HepG2 (cell line): ENCODE results near the gene SGCE. TPM values are rescaled to one million over a fixed set of nuclear protein-coding genes. Genes with fewer than 3 reads are reported as not detected.
A peak's percentile ranks its signal among the peaks of the same experiment; 100 is the strongest.

Experiments
- AHDC1 ChIP-seq: sonication (generic); formaldehyde crosslinking; IDR thresholded peaks from 2 replicates; pipeline ENCODE4 v1.5.1; 2020; ENCODE audit warnings: mild to moderate bottlenecking, missing genetic modification reagents, borderline replicate concordance
- ARID5B ChIP-seq: IDR thresholded peaks from 2 replicates; pipeline ENCODE4 v1.4.0; 2020; ENCODE audit warnings: mild to moderate bottlenecking, missing genetic modification reagents
- EHMT2 ChIP-seq: fragments of 200-600 bp; sonication (generic); IDR thresholded peaks from 2 replicates; pipeline ENCODE4 v1.7.0; 2017; ENCODE audit warnings: antibody characterized with exemption, low read depth, low read length, borderline replicate concordance
- FOSL1 ChIP-seq: sonication (generic); formaldehyde crosslinking; IDR thresholded peaks from 2 replicates; pipeline ENCODE4 v1.9.0; 2021; ENCODE audit warnings: missing genetic modification reagents, borderline replicate concordance
- FOXA3 ChIP-seq: IDR thresholded peaks from 2 replicates; pipeline ENCODE4 v1.6.1; 2016; ENCODE audit warnings: missing genetic modification reagents, missing compliant biosample characterization
- NCOA2 ChIP-seq: sonication (generic); formaldehyde crosslinking; IDR thresholded peaks from 2 replicates; pipeline ENCODE4 v1.8.0; 2022; ENCODE audit warnings: inconsistent platforms
- PRDM4 ChIP-seq: sonication (generic); formaldehyde crosslinking; IDR thresholded peaks from 2 replicates; pipeline ENCODE4 v1.9.0; 2021; ENCODE audit warnings: missing genetic modification reagents, borderline replicate concordance
- SMAD3 ChIP-seq: sonication (generic); formaldehyde crosslinking; IDR thresholded peaks from 2 replicates; pipeline ENCODE4 v1.4.0; 2020; ENCODE audit warnings: missing genetic modification reagents
- SMARCC2 ChIP-seq: fragments of 450-650 bp; IDR thresholded peaks from 2 replicates; pipeline ENCODE4 v1.6.1; 2017; ENCODE audit warnings: antibody characterized with exemption, mild to moderate bottlenecking
- SOX13 ChIP-seq, 3 experiments: fragments of 450-650 bp in 1 of 3; sonication (generic) in 1 of 3; formaldehyde crosslinking in 1 of 3; IDR thresholded peaks in 2 of 3; conservative IDR thresholded peaks in 1 of 3; 2 replicates each; pipeline versions ENCODE4 v1.5.0 to v1.6.1; 2016 to 2020; ENCODE audit warnings: antibody characterized with exemption in 1 of 3, mild to moderate bottlenecking in 1 of 3, missing compliant biosample characterization in 1 of 3, missing genetic modification reagents in 1 of 3, moderate library complexity in 1 of 3
- U2AF1 ChIP-seq: fragments of 200-400 bp; formaldehyde crosslinking; optimal IDR thresholded peaks from 2 replicates; pipeline ENCODE3; 2017; ENCODE audit warnings: mild to moderate bottlenecking, low read depth, low read length
- ZMYM4 ChIP-seq: sonication (generic); formaldehyde crosslinking; IDR thresholded peaks from 2 replicates; pipeline ENCODE4 v1.8.1; 2023; ENCODE audit warnings: mild to moderate bottlenecking, missing genetic modification reagents
- ZNF101 ChIP-seq: sonication (generic); formaldehyde crosslinking; IDR thresholded peaks from 2 replicates; pipeline ENCODE4 v1.4.0; 2020; ENCODE audit warnings: mild to moderate bottlenecking, low read depth, missing genetic modification reagents, borderline replicate concordance
- ZNF207 ChIP-seq: fragments of 450-650 bp; IDR thresholded peaks from 2 replicates; pipeline ENCODE4 v1.6.1; 2016; ENCODE audit warnings: antibody characterized with exemption, borderline replicate concordance
- ZNF234 ChIP-seq: sonication (generic); formaldehyde crosslinking; conservative IDR thresholded peaks from 2 replicates; pipeline ENCODE4 v1.5.1; 2020; ENCODE audit warnings: mild to moderate bottlenecking, missing genetic modification reagents
- ZNF256 ChIP-seq: sonication (generic); formaldehyde crosslinking; conservative IDR thresholded peaks from 2 replicates; pipeline ENCODE4 v1.4.0; 2020; ENCODE audit warnings: missing genetic modification reagents
- polyA plus RNA-seq, 8 experiments: library from polyadenylated mRNA; depleted of rRNA in 3 of 8; stranded (reverse) in 7 of 8; unstranded in 1 of 8; fragments of >200 nt; fragmentation: Illumina TruSeq in 4 of 8; extraction: Trizol in 4 of 8; gene quantifications; 2 replicates each; pipeline versions ENCODE4 v1.2.1 to v1.2.3, GENCODE V29; 2011 to 2016; ENCODE audit warnings: low read depth in 4 of 8, missing spikeins in 1 of 8, mixed read lengths in 1 of 8; ENCODE audit not compliant: insufficient read depth in 1 of 8
- total RNA-seq, 5 experiments: library from RNA; depleted of rRNA; stranded (reverse); fragments of >200 nt; fragmentation: Illumina TruSeq; extraction: Trizol; gene quantifications; 2 replicates each; pipeline ENCODE4 v1.2.3, GENCODE V29; 2016; ENCODE audit warnings: low read depth in 1 of 5

The SGCE gene
- total and polyA plus RNA-seq, 2 of the 13 experiments (the other 11 are each of a cell fraction or from before 2014, with no cell fraction given), result 52.3 to 71.1 TPM

GRCh38 chr7:94697035-94697974, 41.4 kb upstream of the SGCE start (continued):
- TF ChIP-seq EHMT2 (peak; percentile 96), ZNF101 (no peak), ZMYM4 (CRISPR knock-in tag) (peak; percentile 89), PRDM4 (CRISPR knock-in tag) (no peak), U2AF1 (no peak), ZNF234 (CRISPR knock-in tag) (no peak), FOSL1 (peak; percentile 75), SMAD3 (CRISPR knock-in tag) (0 out of 2 replicates have a peak, but pooled peaks have one; percentile 27), ZNF207 (no peak), AHDC1 (CRISPR knock-in tag) (peak; percentile 87), FOXA3 (peak; percentile 57), NCOA2 (CRISPR knock-in tag) (peak; percentile 53; the same call in 1 of the 2 replicates), SMARCC2 (no peak), ARID5B (CRISPR knock-in tag) (peak; percentile 87), ZNF256 (no peak), SOX13 (IDR thresholded peaks at IDR 0.05) (no peak), SOX13 (CRISPR knock-in tag; conservative IDR thresholded peaks at IDR 0.05 in 1 of 2, IDR thresholded peaks at IDR 0.05 in 1 of 2) (peak in 1 of 2 experiments; percentile 51; a peak in 1 of 4 replicates)
